ENCODE results near the gene CTSE. TPM values are rescaled to one million over a fixed set of nuclear protein-coding genes. Genes with fewer than 3 reads are reported as not detected.

The CTSE gene
- total RNA-seq, 3 donors from 2014 or later (not counting 1 experiment from before 2014, with no cell fraction given): not detected

DNA sequence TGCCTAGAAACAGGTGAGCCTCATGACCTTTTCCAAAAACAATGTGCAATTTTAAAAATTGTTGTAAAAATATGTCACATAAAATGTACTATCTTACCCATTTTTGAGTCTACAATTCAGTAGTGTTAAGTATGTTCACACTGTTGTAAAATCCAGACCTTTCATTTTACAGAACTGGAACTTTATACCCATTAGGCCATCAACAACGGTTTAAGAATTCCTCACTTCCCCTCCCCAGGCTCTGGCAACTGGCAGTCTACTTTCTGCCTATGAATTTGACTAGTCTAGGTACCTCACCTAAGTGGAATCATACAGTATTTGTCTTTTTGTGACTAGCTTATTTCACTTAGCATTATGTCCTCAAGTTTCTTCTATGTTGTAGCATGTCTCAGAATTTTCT, 8.6 kb downstream of the CTSE start:
- H3K27me3 ChIP-seq (ENCODE audit: control insufficient read depth, insufficient read depth, low read length): no peaks in the 10 kb centered on the region
- intact Hi-C loops (cut with micrococcal nuclease): no loop called here
- Mint-ChIP-seq H3K27me3 (ENCODE audit: low read depth in 2 of 2) (peaks cover 0 to 3% of the 10 kb centered on the region in 2 donors), H3K9me3 (no peaks in the 10 kb centered on the region), H3K4me1 (peaks cover 18 to 23% of the 10 kb centered on the region in 2 donors), H3K36me3 (no peaks in the 10 kb centered on the region), H3K4me3 (no peak overlapping the region), H3K27ac (no peak overlapping the region)
- H3K4me1 ChIP-seq (ENCODE audit: control insufficient read depth, insufficient read depth, low read length): peaks cover 14% of the 10 kb centered on the region
- TF ChIP-seq, protein P1, sequence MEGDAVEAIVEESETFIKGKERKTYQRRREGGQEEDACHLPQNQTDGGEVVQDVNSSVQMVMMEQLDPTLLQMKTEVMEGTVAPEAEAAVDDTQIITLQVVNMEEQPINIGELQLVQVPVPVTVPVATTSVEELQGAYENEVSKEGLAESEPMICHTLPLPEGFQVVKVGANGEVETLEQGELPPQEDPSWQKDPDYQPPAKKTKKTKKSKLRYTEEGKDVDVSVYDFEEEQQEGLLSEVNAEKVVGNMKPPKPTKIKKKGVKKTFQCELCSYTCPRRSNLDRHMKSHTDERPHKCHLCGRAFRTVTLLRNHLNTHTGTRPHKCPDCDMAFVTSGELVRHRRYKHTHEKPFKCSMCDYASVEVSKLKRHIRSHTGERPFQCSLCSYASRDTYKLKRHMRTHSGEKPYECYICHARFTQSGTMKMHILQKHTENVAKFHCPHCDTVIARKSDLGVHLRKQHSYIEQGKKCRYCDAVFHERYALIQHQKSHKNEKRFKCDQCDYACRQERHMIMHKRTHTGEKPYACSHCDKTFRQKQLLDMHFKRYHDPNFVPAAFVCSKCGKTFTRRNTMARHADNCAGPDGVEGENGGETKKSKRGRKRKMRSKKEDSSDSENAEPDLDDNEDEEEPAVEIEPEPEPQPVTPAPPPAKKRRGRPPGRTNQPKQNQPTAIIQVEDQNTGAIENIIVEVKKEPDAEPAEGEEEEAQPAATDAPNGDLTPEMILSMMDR (IDR thresholded peaks at IDR 0.05): no peak
- ATAC-seq (no peak), DNase-seq (no peak)
- no peak overlapping the region for H3K4me3 ChIP-seq (ENCODE audit: low read length)
- 79% methylated on average over 1 of the region's 1 CpG for WGBS (ENCODE audit: insufficient coverage)
- no peak overlapping the region for H3K27ac ChIP-seq (ENCODE audit: low read length)
- no peaks in the 10 kb centered on the region for H3K36me3 ChIP-seq (ENCODE audit: control insufficient read depth, insufficient read depth, low read length)
- no peaks in the 10 kb centered on the region for H3K9me3 ChIP-seq (ENCODE audit: control insufficient read depth, insufficient read depth, low read length)

DNA sequence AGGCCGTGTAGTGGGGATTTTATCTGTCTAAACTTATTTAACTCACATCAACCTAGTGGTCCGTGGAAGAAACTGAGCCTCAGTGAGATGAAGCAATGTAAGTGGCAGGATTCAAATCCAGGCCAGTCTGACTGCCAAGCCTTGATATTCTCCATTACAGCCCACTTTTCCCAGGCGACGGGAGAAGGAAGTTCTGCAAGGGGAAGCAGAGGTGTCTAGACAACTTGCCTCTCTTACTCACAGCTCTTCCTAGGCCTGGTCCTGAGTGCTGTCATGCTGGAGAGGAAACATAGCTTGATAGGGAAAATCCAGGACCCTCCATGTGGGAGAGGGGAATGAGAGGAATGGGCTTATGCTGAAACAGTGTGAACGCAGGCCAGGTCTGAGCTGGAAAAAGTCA, 9.1 kb downstream of the CTSE start:
- intact Hi-C loops (cut with micrococcal nuclease): no loop called here
- TF ChIP-seq, protein P1 (IDR thresholded peaks at IDR 0.05): no peak
- H3K27me3 Mint-ChIP-seq (ENCODE audit: low read depth in 2 of 2): peaks cover 0 to 3% of the 10 kb centered on the region in 2 donors
- H3K4me3 Mint-ChIP-seq: no peak overlapping the region
- Histone ChIP-seq H3K27me3 (ENCODE audit: control insufficient read depth, insufficient read depth, low read length) (no peaks in the 10 kb centered on the region), H3K4me1 (ENCODE audit: control insufficient read depth, insufficient read depth, low read length) (peaks cover 14% of the 10 kb centered on the region), H3K4me3 (ENCODE audit: low read length) (no peak overlapping the region), H3K36me3 (ENCODE audit: control insufficient read depth, insufficient read depth, low read length) (no peaks in the 10 kb centered on the region), H3K9me3 (ENCODE audit: control insufficient read depth, insufficient read depth, low read length) (no peaks in the 10 kb centered on the region), H3K27ac (ENCODE audit: low read length) (no peak overlapping the region)
- WGBS (ENCODE audit: insufficient coverage): 100% methylated on average over 2 of the region's 5 CpGs
- no peak for DNase-seq
- H3K36me3 Mint-ChIP-seq: no peaks in the 10 kb centered on the region
- H3K27ac Mint-ChIP-seq: no peak overlapping the region
- no peak for ATAC-seq
- peaks cover 18 to 23% of the 10 kb centered on the region in 2 donors for H3K4me1 Mint-ChIP-seq
- H3K9me3 Mint-ChIP-seq: no peaks in the 10 kb centered on the region

DNA sequence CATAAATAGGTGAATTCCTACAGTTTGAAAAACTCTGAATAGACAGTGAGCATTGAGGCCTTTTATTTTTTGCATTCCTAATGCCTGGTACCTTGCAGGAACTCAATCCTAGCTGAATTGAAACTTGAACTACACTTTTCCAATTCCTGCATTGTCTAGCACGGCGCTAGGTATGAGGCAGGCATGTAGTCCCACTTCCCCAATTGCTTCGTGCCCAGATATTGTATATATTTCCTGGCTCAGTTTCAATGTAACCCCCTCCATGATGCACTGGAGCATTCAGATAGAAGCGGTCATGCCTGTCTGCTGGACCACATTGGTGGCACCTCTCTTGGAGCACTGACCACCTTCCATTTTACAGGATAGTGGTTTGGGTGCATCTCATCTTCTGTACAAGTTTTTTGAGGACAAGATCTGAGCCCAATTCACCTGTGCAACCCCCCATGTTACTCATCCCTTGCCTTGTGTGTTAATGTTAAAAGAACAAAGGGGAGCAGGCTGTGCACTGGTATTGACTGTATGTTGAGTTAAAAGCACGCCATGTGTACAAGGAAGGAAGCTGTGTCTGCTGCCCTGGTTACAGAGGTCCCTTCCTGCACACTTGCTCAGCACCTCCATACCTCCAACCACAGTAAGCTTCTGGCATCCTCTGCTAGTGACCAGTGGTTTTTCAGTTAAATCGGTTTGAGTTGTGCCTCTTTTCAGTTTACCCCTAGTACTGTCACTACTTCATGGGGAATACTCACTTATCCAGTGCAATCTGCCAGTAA, 10.5 kb downstream of the CTSE start:
- Mint-ChIP-seq H3K4me3 (no peak overlapping the region), H3K27me3 (ENCODE audit: low read depth in 2 of 2) (peaks cover 0 to 3% of the 10 kb centered on the region in 2 donors), H3K9me3 (no peaks in the 10 kb centered on the region), H3K36me3 (no peaks in the 10 kb centered on the region), H3K4me1 (peaks cover 18 to 23% of the 10 kb centered on the region in 2 donors), H3K27ac (no peak overlapping the region)
- H3K4me1 ChIP-seq (ENCODE audit: control insufficient read depth, insufficient read depth, low read length): peaks cover 14% of the 10 kb centered on the region
- H3K36me3 ChIP-seq (ENCODE audit: control insufficient read depth, insufficient read depth, low read length): no peaks in the 10 kb centered on the region
- ATAC-seq (no peak), DNase-seq (no peak)
- intact Hi-C loops (cut with micrococcal nuclease): no loop called here
- no peak overlapping the region for H3K4me3 ChIP-seq (ENCODE audit: low read length)
- 42% methylated on average over 6 of the region's 6 CpGs for WGBS (ENCODE audit: insufficient coverage)
- H3K9me3 ChIP-seq (ENCODE audit: control insufficient read depth, insufficient read depth, low read length): no peaks in the 10 kb centered on the region
- no peak overlapping the region for H3K27ac ChIP-seq (ENCODE audit: low read length)
- TF ChIP-seq, protein P1 (IDR thresholded peaks at IDR 0.05): no peak
- no peaks in the 10 kb centered on the region for H3K27me3 ChIP-seq (ENCODE audit: control insufficient read depth, insufficient read depth, low read length)

Data from natural killer cell (primary cell).